Activated CD8-positive, alpha-beta memory T cell treated with anti-CD3 and anti-CD28 coated beads for 36 hours (primary cell): ENCODE measurements around the gene CIBAR2. TPM values are rescaled to one million over a fixed set of nuclear protein-coding genes. Genes with fewer than 3 reads are reported as not detected.

Experiments
- CTCF ChIA-PET: fragments of 350-600 bp; sonication (Branson Sonifier 250); formaldehyde crosslinking; loops from one replicate; lab custom pipeline; 2021; ENCODE audit warnings: antibody characterized with exemption; lab: Charles Lee
- POLR2A ChIA-PET: fragments of 350-600 bp; sonication (Branson Sonifier 250); formaldehyde crosslinking; loops from one replicate; lab custom pipeline; 2021; ENCODE audit warnings: antibody characterized with exemption; lab: Charles Lee
- total RNA-seq, 2 experiments: library from RNA; stranded (reverse); gene quantifications; one replicate each; pipeline ENCODE4 v1.2.3, GENCODE V29; 2021

CIBAR2 gene
- total RNA-seq, 2 experiments from 2014 or later, result not detected

DNA sequence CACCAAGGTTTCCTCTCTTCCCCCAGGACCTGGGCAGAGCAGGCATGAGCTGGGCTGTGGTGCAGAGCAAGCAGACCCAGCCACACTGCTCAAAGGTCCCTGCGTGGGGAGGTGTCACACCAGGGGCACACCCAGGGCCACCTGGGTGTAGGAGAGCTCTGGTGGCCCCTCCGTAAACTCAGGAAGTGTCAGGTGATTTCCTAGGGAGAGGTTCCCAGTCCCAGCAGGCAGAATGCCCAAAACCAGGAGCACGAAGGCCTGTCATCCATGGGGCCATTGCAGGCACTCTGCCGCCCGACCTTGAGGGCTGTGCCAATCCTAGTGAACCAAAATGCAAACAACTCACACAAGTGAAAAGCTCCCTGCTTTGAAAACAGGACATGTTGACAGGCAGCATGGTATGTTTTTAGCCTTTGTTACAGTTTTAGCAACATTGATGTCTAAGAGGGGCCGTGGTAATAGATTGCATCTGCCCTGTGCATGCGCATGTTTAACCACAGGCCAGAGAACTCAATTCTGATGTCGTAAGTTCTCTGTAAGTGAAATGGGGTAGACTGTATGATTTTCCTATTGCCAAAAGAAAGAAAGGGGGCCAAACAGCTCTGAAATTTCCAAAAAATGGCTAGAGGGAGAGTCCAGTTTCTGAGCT is 21.3 kb downstream of the CIBAR2 start:
- ChIA-PET CTCF (interaction anchor here (0.7 to 1.5 kb wide), 4 partner anchors 14 to 595 kb away, joined by 3 to 5 read pairs (median 4); no protein-coding TSS in a partner anchor), POLR2A (no interaction called here)

DNA sequence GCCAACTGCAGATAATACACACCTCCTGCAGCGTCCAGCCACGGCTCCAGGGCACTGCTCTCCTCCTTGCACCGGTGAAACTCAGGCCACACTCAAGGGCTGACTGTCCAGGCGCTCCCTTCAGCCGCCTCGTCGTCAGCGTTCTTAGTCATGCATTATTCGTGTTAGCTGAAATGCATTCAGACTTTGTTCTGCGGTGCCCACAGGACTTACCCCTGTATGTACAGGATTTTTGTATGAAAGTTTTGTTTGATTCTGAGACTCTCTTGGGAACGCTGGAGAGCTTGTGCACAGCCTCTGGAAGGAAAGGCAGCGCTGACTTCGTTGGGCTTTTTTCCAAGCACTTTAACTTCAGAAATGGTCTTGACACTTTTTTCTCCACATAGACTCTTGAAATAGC is 22.1 kb downstream of the CIBAR2 start:
- ChIA-PET CTCF (interaction anchor here (1.0 to 1.4 kb wide), 2 partner anchors 14 to 19 kb away, joined by 3 to 4 read pairs; no protein-coding TSS in a partner anchor), POLR2A (no interaction called here)

GRCh38 chr16:85089525-85089924 is 22.7 kb downstream of the CIBAR2 start:
- ChIA-PET CTCF (no interaction called here), POLR2A (no interaction called here)

GRCh38 chr16:85088570-85089199 is 23.6 kb downstream of the CIBAR2 start:
- ChIA-PET POLR2A (interaction anchor here (0.7 kb wide), 1 partner anchor 1211 kb away, joined by 4 read pairs; no protein-coding TSS in a partner anchor), CTCF (no interaction called here)

- ChIA-PET CTCF (interaction anchor here (1.1 to 2.0 kb wide), 3 partner anchors 19 to 116 kb away, joined by 3 to 8 read pairs (median 7); partner anchors contain the start of gene KIAA0513), POLR2A (interaction anchor here (0.7 kb wide), 1 partner anchor 1210 kb away, joined by 4 read pairs; no protein-coding TSS in a partner anchor)
These were observed 24.2 kb downstream of the CIBAR2 start for GRCh38 chr16:85087899-85088569.

- ChIA-PET CTCF (interaction anchor here (0.8 to 2.4 kb wide), 19 partner anchors 8 to 114 kb away, joined by 3 to 17 read pairs (median 4); partner anchors contain the start of genes KIAA0513 and ZDHHC7), POLR2A (interaction anchor here (1.0 kb wide), 1 partner anchor 58 kb away, joined by 8 read pairs; no protein-coding TSS in a partner anchor)
These were observed 25.7 kb downstream of the CIBAR2 start for GRCh38 chr16:85086347-85087291.

- CTCF ChIA-PET, result interaction anchor here (1.1 to 2.4 kb wide), 6 partner anchors 10 to 74 kb away, joined by 3 to 10 read pairs (median 4); partner anchors contain the start of genes KIAA0513 and ZDHHC7
These were observed 26.6 kb downstream of the CIBAR2 start for GRCh38 chr16:85085721-85086120.

DNA sequence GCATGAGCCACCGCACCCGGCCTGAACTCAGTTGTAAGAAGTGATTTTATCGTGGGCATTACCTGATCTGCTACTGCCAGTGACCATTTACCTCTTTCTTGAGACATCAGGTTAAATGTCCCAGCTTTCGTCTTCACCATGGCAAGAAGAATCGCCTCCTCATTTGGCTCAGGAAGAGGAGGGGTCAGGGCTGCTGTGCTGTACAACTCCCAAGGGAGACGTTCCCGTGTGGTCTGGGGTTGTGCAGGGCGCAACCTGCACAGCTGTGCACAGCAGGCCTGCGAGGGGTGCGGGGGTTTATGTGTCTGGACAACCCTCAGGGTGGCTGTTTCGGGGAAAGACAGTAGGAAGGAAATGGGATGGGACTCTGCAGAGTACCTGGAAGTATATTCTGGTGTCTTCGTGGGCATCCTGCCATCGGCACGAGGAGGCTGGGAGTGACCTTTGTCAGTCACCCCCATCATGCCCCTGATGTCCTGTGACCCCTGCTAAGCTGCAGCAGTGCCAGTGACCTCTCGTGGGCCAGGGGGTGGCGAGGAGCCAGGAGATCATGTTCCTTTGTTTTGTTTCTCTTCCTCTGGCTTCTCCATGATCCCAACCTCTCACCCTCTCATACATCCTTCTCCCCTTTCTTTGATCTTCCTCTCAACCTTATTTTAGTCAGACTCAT is 27.3 kb downstream of the CIBAR2 start:
- POLR2A ChIA-PET, result no interaction called here
- CTCF ChIA-PET, result interaction anchor here (1.1 to 2.4 kb wide), 3 partner anchors 27 to 74 kb away, joined by 3 to 10 read pairs (median 3); partner anchors contain the start of gene ZDHHC7

More at GRCh38 chr16:85085721-85086120, 26.6 kb downstream of the CIBAR2 start:
- POLR2A ChIA-PET, result no interaction called here

DNA sequence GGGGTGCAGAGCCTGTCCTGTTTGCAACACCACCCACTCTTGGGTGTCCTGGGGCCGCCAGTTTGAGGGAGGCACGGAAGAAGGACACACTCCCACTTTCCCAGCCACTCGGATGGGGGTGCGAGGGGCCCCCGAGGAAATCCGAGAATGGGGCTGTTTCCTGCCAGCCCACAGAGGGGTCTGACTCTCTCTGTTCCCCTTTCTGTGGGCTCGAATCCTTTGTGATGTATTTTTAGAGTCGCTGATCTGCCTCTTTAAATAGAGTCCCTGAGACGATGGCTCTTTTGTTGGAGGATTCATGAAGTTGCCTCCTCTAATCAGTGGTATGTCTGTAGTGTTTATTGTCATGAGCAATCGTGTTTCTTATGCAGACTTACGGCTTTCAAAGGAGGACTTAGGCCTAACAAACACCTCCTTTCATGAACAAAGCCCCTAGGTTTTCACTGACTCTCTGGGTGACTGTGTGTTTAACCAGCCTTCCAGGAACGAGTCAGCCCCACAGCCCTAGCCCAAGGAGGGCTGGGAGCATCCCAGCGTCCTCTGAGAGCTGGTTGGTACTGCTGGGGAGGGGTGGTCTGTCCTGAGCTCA is 29.1 kb downstream of the CIBAR2 start:
- ChIA-PET CTCF (no interaction called here), POLR2A (no interaction called here)

DNA sequence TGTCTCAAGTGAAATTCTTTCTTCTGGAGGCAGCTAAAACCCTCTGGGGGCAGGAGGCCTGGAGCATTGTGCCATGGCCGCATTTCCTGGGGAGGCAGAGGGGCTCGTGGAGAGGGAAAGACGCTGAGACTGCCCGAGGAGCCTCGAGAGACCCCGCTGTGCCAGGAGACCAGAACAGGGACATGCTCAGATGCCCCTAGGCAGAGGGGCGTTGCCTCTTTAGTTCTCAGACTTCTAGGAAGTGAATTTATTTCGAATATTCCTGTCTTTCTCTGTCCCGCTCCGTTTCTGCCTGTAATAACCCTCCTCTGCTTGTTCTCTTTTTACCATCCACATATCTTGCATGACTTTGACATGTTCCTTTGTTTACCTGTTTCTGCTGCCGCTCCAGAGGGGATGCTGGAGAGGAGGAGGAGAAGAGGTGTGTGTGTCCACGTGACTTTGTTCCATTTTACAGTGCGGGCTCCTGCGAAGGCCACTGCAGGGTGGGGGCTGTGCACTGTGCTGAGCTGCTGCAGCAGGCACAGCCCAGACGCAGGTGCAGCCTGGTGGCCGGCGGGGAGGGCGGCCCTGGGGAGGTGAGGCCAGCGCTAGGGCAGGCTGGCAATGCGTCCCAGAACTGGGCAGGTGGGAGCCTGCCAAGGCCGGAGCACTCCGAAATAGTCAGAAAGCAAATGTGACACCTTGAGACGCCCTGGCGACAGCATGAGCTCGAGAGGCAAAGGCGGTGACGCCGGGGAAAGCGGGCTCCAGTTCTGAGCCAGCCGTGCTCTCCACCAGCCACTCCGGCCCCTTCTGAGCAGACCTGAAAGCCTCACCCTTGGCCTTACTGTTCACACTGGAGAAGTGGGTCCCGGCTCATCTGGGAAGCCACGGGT is 29.9 kb downstream of the CIBAR2 start:
- ChIA-PET POLR2A (no interaction called here), CTCF (no interaction called here)

DNA sequence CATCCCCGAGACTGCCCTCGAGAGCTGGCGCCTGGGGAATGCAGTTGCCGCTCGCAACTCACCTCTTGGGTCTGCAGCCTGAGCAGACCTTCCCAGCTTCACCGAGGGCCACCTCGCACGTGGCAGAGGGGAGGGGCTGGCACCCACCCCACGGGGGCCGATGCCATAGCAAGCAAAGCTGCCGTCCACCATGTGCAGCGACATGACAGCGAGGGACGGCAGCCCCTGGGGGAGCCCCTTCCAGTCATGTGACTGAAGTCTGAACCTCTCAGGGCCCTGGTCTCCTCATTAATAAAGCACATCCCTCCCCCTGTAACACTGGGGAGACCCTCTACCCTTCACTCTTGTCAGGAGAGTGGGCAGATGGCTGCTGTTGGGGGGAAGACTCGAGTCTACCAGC is 30.5 kb downstream of the CIBAR2 start:
- ChIA-PET POLR2A (no interaction called here), CTCF (interaction anchor here (0.5 kb wide), 1 partner anchor 51 kb away, joined by 5 read pairs; no protein-coding TSS in a partner anchor)

GRCh38 chr16:85081038-85081437 is 31.2 kb downstream of the CIBAR2 start:
- ChIA-PET POLR2A (no interaction called here), CTCF (interaction anchor here (0.5 to 0.8 kb wide), 2 partner anchors 52 to 164 kb away, joined by 3 to 5 read pairs; no protein-coding TSS in a partner anchor)

GRCh38 chr16:85079785-85080570 is 32.3 kb downstream of the CIBAR2 start:
- POLR2A ChIA-PET, result no interaction called here
- CTCF ChIA-PET, result interaction anchor here (0.6 to 0.8 kb wide), 2 partner anchors 19 to 192 kb away, joined by 3 to 5 read pairs; no protein-coding TSS in a partner anchor

- ChIA-PET CTCF (interaction anchor here (1.0 kb wide), 1 partner anchor 8 kb away, joined by 3 read pairs; no protein-coding TSS in a partner anchor), POLR2A (no interaction called here)
These were observed 33.3 kb downstream of the CIBAR2 start for GRCh38 chr16:85078952-85079351.

DNA sequence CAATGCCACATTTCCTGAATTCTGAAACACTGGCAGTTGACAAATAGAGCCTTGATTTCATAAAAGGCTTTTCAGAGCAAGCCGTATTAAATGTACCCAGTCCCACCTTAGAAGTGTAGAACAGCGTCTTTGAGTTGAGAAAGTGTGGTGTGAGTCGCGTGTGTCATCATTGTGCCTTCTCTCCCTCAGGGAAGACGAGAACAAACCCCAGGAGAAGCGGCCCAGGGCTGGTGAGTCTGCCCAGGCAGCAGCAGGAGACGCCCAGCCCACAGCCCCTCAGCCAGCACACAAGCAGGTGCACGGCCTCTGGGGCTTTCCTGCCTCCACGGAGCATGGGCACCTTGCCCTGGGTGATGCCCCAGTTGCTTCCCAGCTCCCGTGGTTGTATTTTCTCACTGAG is 34.0 kb downstream of the CIBAR2 start:
- ChIA-PET CTCF (interaction anchor here (1.0 kb wide), 1 partner anchor 9 kb away, joined by 3 read pairs; no protein-coding TSS in a partner anchor), POLR2A (no interaction called here)
